ENCODE results near the gene RYR2.
"Not testable (repeated sequence)": the region's sequence is repeated elsewhere in the genome, so short reads cannot be mapped to it uniquely, and the experiment has no call there.

The RYR2 gene

DNA sequence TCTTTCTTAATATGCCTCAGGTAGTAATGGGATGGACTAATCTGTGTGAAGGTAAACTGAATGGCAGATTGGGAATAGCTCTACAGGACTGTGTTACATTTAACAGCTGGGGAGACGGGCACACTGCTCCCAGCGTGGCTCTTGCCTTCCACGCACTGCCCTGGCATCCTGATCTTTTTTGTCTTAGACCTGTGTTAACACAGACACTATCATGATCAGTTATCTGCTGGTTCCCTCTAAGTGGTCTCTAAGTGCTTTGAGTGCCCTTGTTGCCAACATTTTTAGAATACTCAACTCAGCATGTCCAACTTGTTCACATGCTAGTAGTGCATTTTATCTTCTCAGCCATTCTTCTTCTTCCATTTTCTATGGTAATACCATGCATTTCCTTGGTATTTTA lies 208.1 kb downstream of the RYR2 start:
- DNase-seq (ENCODE audit: low read depth in 2 of 2), result no peak

DNA sequence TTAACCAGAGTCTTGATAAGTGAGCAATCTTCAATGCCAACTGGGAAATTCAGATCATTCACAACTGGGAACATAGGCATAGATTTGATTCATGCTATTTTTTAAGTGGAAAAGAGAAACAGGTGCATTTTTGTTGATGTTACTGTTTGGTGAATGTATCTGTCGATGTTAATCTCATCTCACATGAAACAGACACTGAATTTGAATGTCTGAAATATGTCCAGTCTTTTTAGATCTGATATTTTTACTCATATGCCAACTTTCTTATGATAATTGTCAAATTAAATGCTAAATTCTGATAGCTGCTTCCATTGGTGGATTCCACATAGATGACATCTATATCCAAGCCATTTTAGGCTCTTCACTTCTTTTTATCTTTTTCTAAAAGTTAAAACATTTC lies 213.1 kb downstream of the RYR2 start:
- no peak for DNase-seq (ENCODE audit: low read depth in 2 of 2)

- no peak for DNase-seq (ENCODE audit: low read depth in 2 of 2)
These were observed 216.9 kb downstream of the RYR2 start for GRCh38 chr1:237258871-237259270.

GRCh38 chr1:237261198-237261597 lies 219.2 kb downstream of the RYR2 start:
- DNase-seq (ENCODE audit: low read depth in 2 of 2), result no peak

DNA sequence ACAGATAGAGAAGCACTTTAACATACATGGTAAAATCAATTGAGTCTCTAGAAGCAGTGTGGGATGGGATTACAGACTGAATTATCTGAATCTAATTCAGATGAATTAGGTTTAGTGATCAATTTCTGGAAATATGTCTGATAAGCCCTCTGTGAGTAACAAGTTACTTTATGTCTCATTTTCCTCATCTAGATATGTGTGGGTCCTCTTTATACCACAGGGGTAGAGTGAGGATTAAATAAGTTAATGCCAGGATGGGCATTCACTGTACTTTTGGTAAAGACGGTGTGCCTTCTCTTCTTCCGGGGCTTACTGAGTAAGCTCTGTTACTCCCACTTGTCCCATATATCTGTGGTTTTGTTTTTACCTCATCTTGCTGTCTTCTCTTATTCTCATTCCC lies 225.8 kb downstream of the RYR2 start:
- DNase-seq (ENCODE audit: low read depth in 2 of 2), result no peak

DNA sequence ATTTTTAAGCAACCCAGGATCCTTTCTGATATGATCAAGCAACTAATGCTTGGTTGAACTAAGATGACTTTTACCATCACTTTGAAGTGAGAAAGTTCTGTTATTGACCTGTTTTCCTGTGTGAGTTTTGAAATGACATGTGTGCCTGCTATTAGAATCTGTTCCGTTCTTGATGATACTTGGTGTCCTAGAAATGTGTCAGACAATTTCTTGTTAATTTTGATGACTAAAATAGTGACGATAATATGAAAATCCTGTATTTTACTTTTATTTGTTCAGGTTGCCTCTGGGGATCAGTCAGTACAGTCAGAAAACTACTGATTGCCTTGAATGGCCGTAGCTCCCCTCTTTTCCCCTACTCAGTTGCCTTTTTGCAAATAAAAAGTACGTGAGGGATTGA lies 228.0 kb downstream of the RYR2 start:
- DNase-seq (ENCODE audit: low read depth in 2 of 2), result no peak

GRCh38 chr1:237270353-237270752 lies 228.4 kb downstream of the RYR2 start:
- DNase-seq (ENCODE audit: low read depth in 2 of 2), result no peak

- DNase-seq (ENCODE audit: low read depth in 2 of 2), result not testable (repeated sequence)
These were observed 236.0 kb downstream of the RYR2 start for GRCh38 chr1:237277994-237278393.

- DNase-seq (ENCODE audit: low read depth in 2 of 2), result no peak
These were observed 237.6 kb downstream of the RYR2 start for GRCh38 chr1:237279629-237280028.

GRCh38 chr1:237281481-237281880 lies 239.5 kb downstream of the RYR2 start:
- no peak for DNase-seq (ENCODE audit: low read depth in 2 of 2)

DNA sequence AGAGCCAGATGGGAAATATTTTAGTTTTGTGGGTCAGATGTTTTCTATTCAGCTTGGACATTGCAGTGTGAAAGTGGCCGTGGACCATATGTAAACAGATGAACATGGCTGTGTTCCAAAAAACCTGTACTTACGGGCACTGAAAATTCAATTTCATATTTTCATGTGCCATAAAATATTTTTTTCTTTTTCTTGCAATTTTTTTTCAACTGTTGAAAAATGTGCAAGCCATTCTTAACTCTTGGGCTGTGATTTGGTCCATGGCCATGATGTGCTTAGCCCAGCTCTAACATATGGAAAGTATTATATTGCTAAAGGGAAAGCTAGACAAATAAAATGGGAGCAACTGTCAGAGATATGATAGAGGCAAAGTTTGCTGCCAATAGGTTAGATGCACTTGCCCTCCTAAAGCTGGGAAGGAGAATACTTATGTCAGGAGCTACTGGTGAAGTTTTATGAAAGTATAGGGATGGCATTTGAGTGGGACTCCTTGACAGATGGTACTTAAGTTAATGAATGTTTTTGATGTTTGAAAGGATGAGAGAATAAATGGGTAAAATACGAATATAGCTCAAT lies 240.3 kb downstream of the RYR2 start:
- no peak for DNase-seq (ENCODE audit: low read depth in 2 of 2)

DNA sequence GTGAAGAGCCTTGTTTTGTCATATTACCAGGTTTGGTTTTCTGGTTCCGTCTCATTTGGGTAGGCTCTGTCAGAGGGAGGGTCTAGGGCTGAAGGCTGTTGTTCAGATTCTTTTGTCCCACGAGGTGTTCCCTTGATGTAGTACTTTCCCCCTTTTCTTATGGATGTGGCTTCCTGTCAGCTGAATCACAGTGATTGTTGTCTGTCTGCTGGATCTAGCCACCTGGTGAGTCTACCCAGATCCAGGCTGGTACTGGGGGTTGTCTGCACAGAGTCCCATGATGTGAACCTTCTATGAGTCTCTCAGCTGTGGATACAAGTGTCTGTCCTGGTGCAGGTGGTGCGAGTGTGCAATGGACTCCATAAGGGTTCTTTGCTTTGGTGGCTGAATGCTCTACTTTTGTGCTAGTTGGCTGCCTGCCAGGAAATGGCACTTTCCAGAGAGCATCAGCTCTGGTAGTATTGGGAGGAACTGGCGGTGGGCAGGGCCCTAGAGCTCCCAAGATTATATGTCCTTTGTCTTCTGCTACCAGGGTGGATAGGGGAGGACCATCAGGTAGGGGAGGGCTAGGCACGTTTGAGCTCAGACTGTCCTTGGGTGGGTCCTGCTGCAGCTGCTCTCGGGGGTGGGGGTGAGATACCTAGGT lies 246.0 kb downstream of the RYR2 start:
- DNase-seq (ENCODE audit: low read depth in 2 of 2), result no peak

DNA sequence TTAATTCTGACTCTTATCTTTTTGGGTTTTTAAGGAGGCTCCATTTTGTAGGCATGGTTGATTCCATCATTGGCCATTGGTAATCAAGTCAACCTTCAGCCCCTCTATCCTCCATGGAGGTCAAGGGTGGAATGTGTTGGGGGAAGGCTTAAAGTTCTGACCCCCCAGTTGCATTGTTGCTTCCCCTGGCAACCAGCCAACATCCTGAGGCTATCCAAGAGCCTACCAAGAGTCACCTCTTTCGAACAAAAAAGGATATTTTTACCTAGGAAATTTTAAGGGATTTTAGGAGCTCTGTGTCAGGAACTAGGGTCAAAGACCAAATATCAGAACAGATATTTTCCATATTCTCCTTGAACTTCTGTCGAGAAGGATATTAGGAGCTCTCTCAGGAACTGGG lies 251.8 kb downstream of the RYR2 start:
- DNase-seq (ENCODE audit: low read depth in 2 of 2), result no peak

- no peak for DNase-seq (ENCODE audit: low read depth in 2 of 2)
These were observed 254.9 kb downstream of the RYR2 start for GRCh38 chr1:237296861-237297260.

GRCh38 chr1:237300642-237301041 lies 258.7 kb downstream of the RYR2 start:
- no peak for DNase-seq (ENCODE audit: low read depth in 2 of 2)

GRCh38 chr1:237303929-237304328 lies 261.9 kb downstream of the RYR2 start:
- no peak for DNase-seq (ENCODE audit: low read depth in 2 of 2)

GRCh38 chr1:237306726-237307125 lies 264.7 kb downstream of the RYR2 start:
- no peak for DNase-seq (ENCODE audit: low read depth in 2 of 2)

GRCh38 chr1:237309595-237310118 lies 267.7 kb downstream of the RYR2 start:
- no peak for DNase-seq (ENCODE audit: low read depth in 2 of 2)

- DNase-seq (ENCODE audit: low read depth in 2 of 2), result no peak
These were observed 274.4 kb downstream of the RYR2 start for GRCh38 chr1:237316352-237316751.

DNA sequence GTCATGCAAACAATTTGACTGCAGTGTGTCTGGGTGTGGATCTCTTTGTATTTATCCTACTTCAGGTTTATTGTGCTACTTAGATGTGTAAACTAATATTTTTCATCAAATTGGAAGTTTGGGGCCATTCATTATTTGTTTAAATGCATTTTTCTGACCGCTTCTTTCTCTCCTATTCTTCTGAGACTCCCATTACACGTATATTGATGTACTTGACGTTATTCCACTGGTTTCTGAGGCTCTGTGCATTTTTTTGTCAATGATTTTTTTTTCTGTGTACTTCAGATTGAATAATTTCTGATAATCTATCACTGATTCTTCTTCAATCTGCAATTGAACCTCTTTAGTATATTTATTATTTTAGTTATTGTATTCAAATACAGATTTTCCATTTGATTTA lies 276.8 kb downstream of the RYR2 start:
- no peak for DNase-seq (ENCODE audit: low read depth in 2 of 2)

- DNase-seq (ENCODE audit: low read depth in 2 of 2), result no peak
These were observed 278.9 kb downstream of the RYR2 start for GRCh38 chr1:237320890-237321289.

DNA sequence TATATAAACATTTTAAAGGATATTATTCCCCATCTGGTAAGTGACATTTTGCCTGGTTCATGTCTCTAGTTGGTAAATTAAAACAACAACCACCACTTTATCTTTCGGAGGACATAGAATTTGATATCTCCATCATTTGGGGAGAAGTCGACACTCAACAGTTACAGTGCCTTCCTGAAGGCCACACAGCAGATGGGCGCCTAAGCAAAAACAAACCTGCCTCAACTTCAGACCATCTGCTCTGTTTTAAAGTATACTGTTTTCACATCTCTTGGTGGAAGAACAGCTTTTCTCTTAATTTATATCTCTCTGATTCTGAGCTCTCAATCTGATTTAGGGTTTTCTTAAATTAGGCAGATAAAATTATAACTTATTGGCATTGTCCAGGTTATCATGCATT lies 282.2 kb downstream of the RYR2 start:
- no peak for DNase-seq (ENCODE audit: low read depth in 2 of 2)

DNA sequence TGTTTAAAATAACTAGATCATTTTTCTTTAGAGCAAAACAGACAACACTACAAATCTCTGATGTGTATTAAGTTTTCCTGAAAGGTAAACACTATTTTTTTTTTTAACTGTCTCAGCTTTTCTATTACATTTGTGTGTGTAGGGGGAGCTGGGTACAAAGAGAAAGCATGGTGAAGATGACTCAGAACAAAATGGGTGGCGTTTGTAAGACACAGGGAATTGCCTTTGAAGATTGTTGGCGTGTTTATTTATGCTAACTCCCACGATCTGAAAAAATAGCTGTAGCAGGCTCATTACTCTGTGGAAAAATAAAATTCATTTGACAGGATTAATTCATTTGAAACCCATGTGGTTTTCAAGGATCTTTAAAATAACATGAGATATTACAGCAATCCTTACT lies 285.1 kb downstream of the RYR2 start:
- DNase-seq (ENCODE audit: low read depth in 2 of 2), result no peak

DNA sequence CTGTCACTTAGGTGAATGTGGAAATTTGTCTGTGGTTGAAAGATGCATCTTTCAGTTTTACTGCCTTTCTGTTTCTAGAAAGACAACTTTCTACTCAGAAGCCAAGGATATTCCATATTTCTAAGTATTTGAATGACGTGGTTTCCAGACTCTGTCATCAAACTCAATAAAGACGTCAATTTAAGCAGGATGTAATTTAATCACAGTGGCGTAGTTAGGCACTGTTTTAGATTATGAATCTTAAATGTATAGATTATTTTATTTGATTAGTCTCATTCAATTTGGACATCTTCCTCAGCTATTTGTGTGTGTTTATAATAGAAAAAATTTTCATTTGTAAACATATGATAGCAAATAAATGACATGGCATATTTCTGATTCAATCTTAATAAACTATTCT lies 298.9 kb downstream of the RYR2 start:
- no peak for DNase-seq (ENCODE audit: low read depth in 2 of 2)
